NCI-H446 (cell line): Measurements from ENCODE around the gene LGR4.
"Not testable (repeated sequence)": the region's sequence is repeated elsewhere in the genome, so short reads cannot be mapped to it uniquely, and the experiment has no call there.

Experiments used
- DNase-seq, 2 experiments: peaks; one replicate each; lab custom pipeline; 2025; lab: John Stamatoyannopoulos, UW

The LGR4 gene

GRCh38 chr11:27350511-27350910 lies 122.1 kb downstream of the LGR4 start:
- peak; percentile 66 to 76 for DNase-seq

DNA sequence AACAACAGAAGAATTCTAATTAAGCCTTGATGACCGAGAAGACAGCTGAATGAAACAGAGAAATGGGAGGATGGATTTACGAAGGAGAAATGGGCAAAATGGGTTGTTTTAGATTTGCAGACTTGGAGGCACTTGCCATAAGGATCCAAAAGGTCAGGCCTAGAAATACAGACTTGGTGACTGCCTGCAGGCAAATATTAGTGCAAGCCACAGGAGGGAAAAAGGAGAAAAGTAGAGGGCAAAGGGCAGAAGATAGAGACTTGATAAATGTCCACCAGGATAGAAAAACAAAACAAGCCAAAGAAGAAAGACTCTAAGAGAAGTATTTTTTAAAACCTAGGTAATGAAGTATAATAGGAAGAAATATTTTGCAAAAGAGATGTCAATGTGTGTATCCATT lies 122.7 kb downstream of the LGR4 start:
- DNase-seq, result no peak

GRCh38 chr11:27348340-27348873 lies 124.2 kb downstream of the LGR4 start:
- no peak for DNase-seq

DNA sequence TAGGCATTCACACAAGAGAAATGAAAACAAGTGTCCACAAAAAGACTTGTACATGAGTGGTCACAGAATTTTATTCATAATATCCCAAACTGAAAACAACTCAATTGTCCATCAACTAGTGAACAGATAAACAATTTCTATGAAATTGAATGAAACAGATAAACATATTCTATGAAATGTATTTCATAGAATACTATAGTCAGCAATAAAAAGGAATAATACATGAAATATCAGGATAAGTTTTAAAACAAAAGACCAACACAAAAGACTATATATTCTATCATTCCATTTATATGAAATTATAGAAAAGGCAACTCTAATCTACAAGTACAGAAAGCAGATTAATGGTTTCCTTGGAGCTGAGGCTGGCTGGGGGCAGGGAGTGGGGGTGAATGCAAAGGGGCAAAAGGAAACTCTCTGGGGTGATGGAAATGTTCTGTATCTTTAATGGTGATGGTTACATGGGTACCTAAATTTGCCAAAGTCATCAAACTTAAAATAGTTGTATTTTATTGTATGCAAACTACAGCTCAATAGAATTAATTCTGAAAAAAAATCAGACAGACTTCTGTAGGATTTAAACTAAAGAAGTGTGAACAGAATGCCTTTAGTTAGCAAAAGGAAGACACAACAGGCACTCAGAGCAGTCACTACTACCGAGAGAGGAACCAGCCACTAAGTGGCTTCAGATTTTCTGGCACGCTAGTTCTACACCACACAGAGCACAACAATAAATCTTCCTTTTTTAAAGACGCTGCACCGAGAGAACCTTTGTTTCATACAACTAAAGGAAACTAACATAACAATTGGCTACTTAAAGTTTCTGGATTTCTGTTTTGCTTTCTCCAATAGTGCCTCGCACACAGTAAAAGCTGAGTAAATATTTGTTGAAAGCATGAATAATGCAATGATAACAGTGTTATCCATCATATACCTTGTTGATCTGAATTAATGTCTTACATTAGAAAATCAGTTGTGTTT lies 124.9 kb downstream of the LGR4 start:
- DNase-seq, result no peak

DNA sequence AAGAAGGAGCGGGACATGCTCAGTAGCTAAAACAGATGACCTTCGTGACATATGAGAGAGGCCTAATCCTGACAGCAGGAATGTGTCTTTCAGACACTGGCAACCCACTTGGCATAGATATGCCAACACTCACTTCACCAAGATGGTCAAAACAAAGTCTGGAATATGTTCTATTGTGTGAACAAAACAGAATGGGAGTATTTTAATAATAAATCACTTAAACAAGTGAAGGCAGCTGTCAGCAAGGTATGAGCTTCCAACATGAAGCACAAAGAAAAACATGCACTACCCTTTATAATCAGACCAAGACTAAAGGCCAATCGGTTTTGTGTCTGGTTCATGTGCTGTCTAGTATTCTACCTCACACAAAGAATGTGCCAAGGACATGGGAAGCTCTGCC lies 132.6 kb downstream of the LGR4 start:
- peak in 1 of 2 experiments; percentile 25 for DNase-seq

DNA sequence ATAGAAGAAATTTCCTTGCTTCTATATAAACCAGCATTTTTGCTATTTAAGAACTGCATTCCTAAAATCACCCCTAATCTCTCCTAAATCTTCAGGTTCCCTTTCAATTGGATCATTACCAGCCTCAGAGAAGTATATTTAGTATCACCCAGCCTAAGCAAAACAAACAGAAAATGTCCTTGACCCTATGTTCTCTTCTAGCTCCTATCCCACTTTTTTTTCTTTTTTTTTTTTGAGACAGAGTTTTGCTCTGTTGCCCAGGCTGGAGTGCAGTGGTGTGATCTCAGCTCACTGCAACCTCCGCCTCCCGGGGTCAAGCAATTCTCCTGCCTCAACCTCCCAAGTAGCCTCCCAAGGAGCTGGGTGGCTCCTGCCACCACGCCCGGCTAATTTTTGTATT lies 137.8 kb downstream of the LGR4 start:
- not testable (repeated sequence) for DNase-seq

GRCh38 chr11:27331981-27332380 lies 140.6 kb downstream of the LGR4 start:
- no peak for DNase-seq

GRCh38 chr11:27330633-27331270 lies 141.8 kb downstream of the LGR4 start:
- DNase-seq, result no peak

DNA sequence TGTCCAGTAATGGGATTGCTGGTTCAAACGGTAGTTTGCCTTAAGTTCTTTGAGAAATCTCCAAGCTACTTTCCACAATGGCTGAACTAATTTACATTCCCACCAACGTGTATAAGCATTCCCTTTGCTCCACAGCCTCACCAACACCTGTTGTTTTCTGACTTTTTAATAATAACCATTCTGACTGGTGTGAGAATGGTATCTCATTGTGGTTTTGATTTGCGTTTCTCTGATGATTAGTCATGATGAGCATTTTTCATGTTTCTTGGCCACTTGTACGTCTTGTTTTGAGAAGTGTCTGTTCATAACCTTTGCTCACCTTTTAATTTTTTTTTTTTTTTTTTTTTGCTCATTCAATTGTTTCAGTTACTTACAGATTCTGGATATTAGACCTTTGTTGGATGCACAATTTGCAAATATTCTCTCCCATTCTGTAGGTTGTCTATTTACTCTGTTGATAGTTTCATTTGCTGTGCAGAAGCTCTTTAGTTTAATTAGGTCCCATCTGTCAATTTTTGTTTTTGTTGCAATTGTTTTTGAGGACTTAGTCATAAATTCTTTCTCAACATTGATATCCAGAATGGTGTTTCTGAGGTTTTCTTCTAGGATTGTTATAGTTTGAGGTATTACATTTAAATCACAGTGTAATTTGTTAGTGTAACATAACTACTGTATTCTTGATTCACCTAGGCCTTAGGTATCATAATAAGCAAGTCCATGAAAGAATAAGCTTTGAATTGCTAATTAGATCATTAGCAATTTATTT lies 142.5 kb downstream of the LGR4 start:
- no peak for DNase-seq

GRCh38 chr11:27328614-27329013 lies 144.0 kb downstream of the LGR4 start:
- DNase-seq, result no peak

GRCh38 chr11:27327064-27327463 lies 145.5 kb downstream of the LGR4 start:
- not testable (repeated sequence) for DNase-seq

- not testable (repeated sequence) for DNase-seq
These were observed 150.4 kb downstream of the LGR4 start for GRCh38 chr11:27322196-27322595.

- DNase-seq, result not testable (repeated sequence)
These were observed 151.2 kb downstream of the LGR4 start for GRCh38 chr11:27321340-27321739.

DNA sequence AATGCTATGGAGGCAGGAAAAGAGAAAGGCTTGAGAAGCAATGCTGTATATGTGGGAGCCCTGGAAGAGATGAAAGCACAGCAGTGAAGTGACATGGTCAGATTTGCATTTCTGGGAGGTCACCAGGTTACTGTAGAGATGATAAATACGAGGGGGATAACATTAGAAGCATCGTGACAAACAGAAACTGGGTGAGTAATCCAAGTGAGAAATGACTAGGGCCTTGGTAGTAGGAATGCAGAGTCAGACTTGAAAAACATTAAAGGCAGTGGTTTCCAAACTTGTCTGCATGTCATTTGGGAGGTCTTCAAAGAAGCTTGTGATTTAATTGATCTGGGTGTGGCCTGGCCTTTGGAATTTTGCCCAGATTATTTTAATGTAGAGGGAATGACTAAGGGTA lies 153.5 kb downstream of the LGR4 start:
- DNase-seq, result no peak

DNA sequence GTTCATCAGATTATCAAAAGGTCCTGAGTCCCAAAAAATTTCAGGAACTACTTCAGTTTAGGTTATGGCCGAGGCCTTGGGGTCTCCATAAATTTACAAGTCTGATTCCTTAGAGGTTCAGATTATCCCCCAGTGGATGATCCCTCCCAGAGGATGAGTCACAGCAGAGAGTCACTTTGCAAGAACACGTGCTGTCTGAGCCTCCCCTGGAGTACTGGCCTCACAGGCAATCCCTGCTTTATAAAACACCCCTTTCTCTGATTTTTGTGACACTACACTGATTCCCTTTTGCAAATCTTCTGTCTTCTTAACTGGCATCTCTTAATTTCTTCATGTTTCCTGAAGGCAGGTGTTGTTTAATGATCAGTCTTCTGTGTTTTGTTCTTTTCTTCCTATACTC lies 154.8 kb downstream of the LGR4 start:
- peak in 1 of 2 experiments; percentile 22 for DNase-seq
